ENCODE results near the gene LIPI.
"Not testable (repeated sequence)": the region's sequence is repeated elsewhere in the genome, so short reads cannot be mapped to it uniquely, and the experiment has no call there.

Gene LIPI

DNA sequence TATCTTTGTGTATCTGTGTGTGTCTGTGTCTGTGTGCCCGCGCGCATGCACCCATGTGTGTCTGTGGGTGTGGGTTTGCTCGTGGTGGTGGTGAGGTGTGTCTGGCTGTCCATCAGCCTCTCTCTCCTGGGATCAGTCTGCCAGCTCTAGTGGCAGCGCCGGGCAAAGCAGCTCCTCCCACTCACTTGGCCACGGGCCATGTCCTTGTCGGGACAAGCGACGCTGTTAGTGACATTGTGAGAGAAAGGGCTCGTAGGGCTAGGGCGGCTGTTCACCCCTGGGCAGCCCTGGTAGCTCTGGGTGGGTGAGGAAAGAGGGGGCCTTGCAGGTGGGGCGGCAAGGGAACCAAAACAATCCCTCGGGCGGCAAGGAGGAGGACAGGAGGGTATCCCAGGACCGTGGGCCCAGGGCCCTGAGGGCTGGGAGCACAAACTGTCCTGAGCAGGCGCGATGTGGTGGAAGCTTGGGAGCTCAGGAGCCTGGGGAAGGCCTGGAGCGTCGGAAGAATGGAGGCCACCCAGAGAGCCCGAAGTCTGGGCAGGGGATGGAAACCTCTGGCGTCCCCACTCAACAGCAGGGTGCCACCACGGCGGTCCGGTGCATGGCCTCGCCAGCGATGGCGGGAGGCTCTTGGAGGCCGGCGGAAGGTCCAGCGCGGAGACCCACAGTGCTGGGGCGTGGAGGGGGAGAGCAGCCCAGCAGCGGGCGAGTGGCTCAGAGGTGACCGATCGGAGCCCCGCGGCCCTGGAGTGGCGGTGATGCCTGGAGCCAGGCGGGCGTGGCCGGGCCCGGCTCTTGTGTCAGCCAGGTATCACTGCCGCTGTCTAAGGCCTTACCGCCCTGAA, 140.5 kb downstream of the LIPI start:
- H3K36me3 ChIP-seq (replicated peaks in 1 of 2; ENCODE audit: control insufficient read depth in 2 of 2, insufficient read depth in 2 of 2, low read length in 2 of 2) = peaks cover 9 to 36% of the 10 kb centered on the region in 2 donors
- no peak for DNase-seq (ENCODE audit: low spot score)
- peaks cover 9% of the 10 kb centered on the region for H3K79me1 ChIP-seq (ENCODE audit: low read depth, low read length)
- peak overlapping the region; percentile 3 for H3K18ac ChIP-seq (ENCODE audit: low read length)
- H3K4ac ChIP-seq (ENCODE audit: low read length) = peak overlapping the region; percentile 3
- no peak overlapping the region for H3K14ac ChIP-seq (ENCODE audit: low read length)
- no peak overlapping the region for H3K23ac ChIP-seq (ENCODE audit: low read depth, low read length, poor library complexity)
- H2AFZ ChIP-seq (ENCODE audit: low read length) = no peak overlapping the region
- H2BK120ac ChIP-seq (ENCODE audit: low read depth, low read length) = no peak overlapping the region
- peaks cover 6 to 8% of the 10 kb centered on the region in 2 donors for H3K9me3 ChIP-seq (replicated peaks in 1 of 2; ENCODE audit: control insufficient read depth in 2 of 2, insufficient read depth in 1 of 2, low read depth in 1 of 2, low read length in 2 of 2)
- no peak overlapping the region for H4K91ac ChIP-seq (ENCODE audit: low read depth, low read length, poor library complexity)
- H3K4me2 ChIP-seq (ENCODE audit: insufficient read depth, low read length, poor library complexity, severe bottlenecking) = no peak overlapping the region
- H2BK15ac ChIP-seq (ENCODE audit: low read length) = no peak overlapping the region
- no peak overlapping the region for H3K4me3 ChIP-seq (ENCODE audit: low read length in 2 of 2)
- H3K4me1 ChIP-seq (ENCODE audit: control insufficient read depth in 2 of 2, insufficient read depth in 1 of 2, low read depth in 1 of 2, low read length in 2 of 2) = no peaks in the 10 kb centered on the region
- H2AK5ac ChIP-seq (ENCODE audit: low read depth, low read length) = peak overlapping the region; percentile 37
- H3K27me3 ChIP-seq (ENCODE audit: control insufficient read depth in 3 of 3, insufficient read depth in 3 of 3, low read depth in 1 of 3, low read length in 3 of 3) = no peaks in the 10 kb centered on the region
- no peak overlapping the region for H3K27ac ChIP-seq (replicated peaks; ENCODE audit: low read length)
- H4K8ac ChIP-seq (ENCODE audit: low read depth, low read length) = no peak overlapping the region
- no peak overlapping the region for H3K9ac ChIP-seq (ENCODE audit: low read depth, low read length, poor library complexity)
- no peak overlapping the region for H2BK5ac ChIP-seq (ENCODE audit: low read length)
- no CpG with 5 or more reads among the region's 46 CpGs for WGBS, 2 donors (ENCODE audit: extremely low coverage in 2 of 2, insufficient read length in 2 of 2, insufficient replicate concordance in 1 of 2)
- H2BK12ac ChIP-seq (ENCODE audit: low read length) = no peak overlapping the region

DNA sequence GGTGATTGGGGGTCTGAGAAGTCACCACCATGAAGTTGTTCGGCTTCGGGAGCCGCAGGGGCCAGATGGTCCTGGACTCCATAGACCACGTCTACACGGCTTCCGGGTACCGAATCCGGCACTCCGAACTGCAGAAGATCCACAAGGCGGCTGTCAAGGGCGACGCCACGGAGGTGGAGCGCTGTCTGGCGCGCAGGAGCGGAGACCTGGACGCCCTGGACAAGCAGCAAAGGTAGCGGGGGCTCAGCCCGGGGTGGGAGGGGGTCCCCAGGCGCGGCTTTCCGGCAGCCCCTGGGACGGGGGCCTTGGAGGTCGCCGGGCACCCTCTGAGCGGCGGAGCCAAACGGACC, 146.5 kb downstream of the LIPI start:
- H2BK15ac ChIP-seq (ENCODE audit: low read length) = no peak overlapping the region
- peaks cover 0 to 3% of the 10 kb centered on the region in 2 donors for H3K36me3 ChIP-seq (replicated peaks in 1 of 2; ENCODE audit: control insufficient read depth in 2 of 2, insufficient read depth in 2 of 2, low read length in 2 of 2)
- no peak overlapping the region for H2AK5ac ChIP-seq (ENCODE audit: low read depth, low read length)
- no peak overlapping the region for H4K8ac ChIP-seq (ENCODE audit: low read depth, low read length)
- no peak for DNase-seq (ENCODE audit: low spot score)
- no peaks in the 10 kb centered on the region for H3K27me3 ChIP-seq (ENCODE audit: control insufficient read depth in 3 of 3, insufficient read depth in 3 of 3, low read depth in 1 of 3, low read length in 3 of 3)
- H3K27ac ChIP-seq (replicated peaks; ENCODE audit: low read length) = no peak overlapping the region
- no peak overlapping the region for H3K4me2 ChIP-seq (ENCODE audit: insufficient read depth, low read length, poor library complexity, severe bottlenecking)
- no peak overlapping the region for H3K4me3 ChIP-seq (ENCODE audit: low read length in 2 of 2)
- no peak overlapping the region for H3K23ac ChIP-seq (ENCODE audit: low read depth, low read length, poor library complexity)
- no peak overlapping the region for H3K9ac ChIP-seq (ENCODE audit: low read depth, low read length, poor library complexity)
- H3K9me3 ChIP-seq (replicated peaks in 1 of 2; ENCODE audit: control insufficient read depth in 2 of 2, insufficient read depth in 1 of 2, low read depth in 1 of 2, low read length in 2 of 2) = no peaks in the 10 kb centered on the region
- H3K79me1 ChIP-seq (ENCODE audit: low read depth, low read length) = peaks cover under 1% of the 10 kb centered on the region
- H3K14ac ChIP-seq (ENCODE audit: low read length) = peak overlapping the region; percentile 8
- H2BK12ac ChIP-seq (ENCODE audit: low read length) = no peak overlapping the region
- no peak overlapping the region for H3K18ac ChIP-seq (ENCODE audit: low read length)
- H4K91ac ChIP-seq (ENCODE audit: low read depth, low read length, poor library complexity) = no peak overlapping the region
- no peak overlapping the region for H3K4ac ChIP-seq (ENCODE audit: low read length)
- H3K4me1 ChIP-seq (ENCODE audit: control insufficient read depth in 2 of 2, insufficient read depth in 1 of 2, low read depth in 1 of 2, low read length in 2 of 2) = no peaks in the 10 kb centered on the region
- no peak overlapping the region for H2AFZ ChIP-seq (ENCODE audit: low read length)
- no peak overlapping the region for H2BK5ac ChIP-seq (ENCODE audit: low read length)
- WGBS, 2 donors (ENCODE audit: extremely low coverage in 2 of 2, insufficient read length in 2 of 2, insufficient replicate concordance in 1 of 2) = no CpG with 5 or more reads among the region's 29 CpGs
- H2BK120ac ChIP-seq (ENCODE audit: low read depth, low read length) = no peak overlapping the region

DNA sequence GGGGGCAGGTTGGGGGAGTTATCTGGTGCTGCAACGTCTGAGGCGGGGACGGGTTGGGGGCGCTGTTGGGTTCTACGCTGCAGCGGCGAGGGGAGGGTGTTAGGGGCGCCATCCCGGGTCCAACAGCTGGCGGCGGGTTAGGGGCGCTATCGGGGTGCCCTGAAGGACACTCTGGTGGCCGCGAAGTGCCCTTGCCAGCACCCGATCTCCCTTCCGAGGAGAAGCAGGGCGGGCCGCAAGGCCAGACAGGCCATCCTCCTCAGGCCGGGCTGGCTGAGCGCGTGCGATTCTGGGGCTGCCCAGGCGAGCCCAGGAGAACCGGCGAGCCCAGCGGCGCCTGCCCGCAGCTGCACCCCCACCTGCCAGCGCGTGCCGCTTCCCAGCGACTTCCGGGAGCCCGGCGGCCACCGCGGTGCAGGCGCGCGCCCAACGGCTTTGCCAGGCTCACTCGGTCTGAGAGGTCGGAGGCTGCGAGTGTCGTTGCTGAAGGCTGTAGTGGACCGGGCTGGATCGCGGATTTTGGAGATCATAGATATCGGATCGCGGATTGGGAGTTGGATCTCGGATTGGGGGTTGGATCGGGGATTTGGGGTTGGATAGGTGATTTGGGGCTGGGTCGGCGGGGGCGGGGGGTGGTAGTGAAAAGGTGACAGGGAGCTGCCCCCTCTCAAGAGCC, 147.0 kb downstream of the LIPI start:
- not testable (repeated sequence) for H2AK5ac ChIP-seq (ENCODE audit: low read depth, low read length); H2BK15ac ChIP-seq (ENCODE audit: low read length); DNase-seq (ENCODE audit: low spot score); H3K9me3 ChIP-seq (replicated peaks in 1 of 2; ENCODE audit: control insufficient read depth in 2 of 2, insufficient read depth in 1 of 2, low read depth in 1 of 2, low read length in 2 of 2); H3K4ac ChIP-seq (ENCODE audit: low read length); H2AFZ ChIP-seq (ENCODE audit: low read length); H3K4me1 ChIP-seq (ENCODE audit: control insufficient read depth in 2 of 2, insufficient read depth in 1 of 2, low read depth in 1 of 2, low read length in 2 of 2); H3K4me3 ChIP-seq (ENCODE audit: low read length in 2 of 2); H2BK120ac ChIP-seq (ENCODE audit: low read depth, low read length); H3K23ac ChIP-seq (ENCODE audit: low read depth, low read length, poor library complexity); H2BK12ac ChIP-seq (ENCODE audit: low read length); H3K4me2 ChIP-seq (ENCODE audit: insufficient read depth, low read length, poor library complexity, severe bottlenecking); H3K36me3 ChIP-seq (replicated peaks in 1 of 2; ENCODE audit: control insufficient read depth in 2 of 2, insufficient read depth in 2 of 2, low read length in 2 of 2); H4K91ac ChIP-seq (ENCODE audit: low read depth, low read length, poor library complexity); H3K18ac ChIP-seq (ENCODE audit: low read length); H2BK5ac ChIP-seq (ENCODE audit: low read length); H3K27me3 ChIP-seq (ENCODE audit: control insufficient read depth in 3 of 3, insufficient read depth in 3 of 3, low read depth in 1 of 3, low read length in 3 of 3); H3K27ac ChIP-seq (replicated peaks; ENCODE audit: low read length); H3K79me1 ChIP-seq (ENCODE audit: low read depth, low read length); H4K8ac ChIP-seq (ENCODE audit: low read depth, low read length); H3K9ac ChIP-seq (ENCODE audit: low read depth, low read length, poor library complexity)
- peak overlapping the region; percentile 8 for H3K14ac ChIP-seq (ENCODE audit: low read length)
- 100% methylated on average over 1 of the region's 57 CpGs; no CpG with 5 or more reads in 1 of the 2 donors for WGBS, 2 donors (ENCODE audit: extremely low coverage in 2 of 2, insufficient read length in 2 of 2, insufficient replicate concordance in 1 of 2)

DNA sequence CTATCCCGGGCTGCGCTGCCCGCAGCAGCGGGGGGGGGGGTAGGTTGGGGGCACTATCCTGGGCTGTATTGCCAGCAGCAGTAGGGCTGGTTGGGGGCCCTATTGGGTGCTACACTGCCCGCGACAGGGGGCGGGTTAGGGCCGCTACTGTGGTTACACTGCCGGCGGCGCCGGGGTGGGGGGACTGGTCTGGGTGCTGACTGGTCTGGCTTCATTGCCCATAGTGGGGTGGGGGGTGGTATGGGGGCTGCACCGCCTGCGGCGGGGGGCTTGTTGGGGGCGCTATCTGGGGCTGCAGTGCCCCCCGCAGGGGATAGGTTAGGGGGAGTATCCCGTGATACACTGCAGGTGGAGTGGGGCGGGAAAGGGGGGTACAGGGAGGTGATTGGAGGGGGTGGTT, 148.1 kb downstream of the LIPI start:
- H3K9ac ChIP-seq (ENCODE audit: low read depth, low read length, poor library complexity); H3K14ac ChIP-seq (ENCODE audit: low read length); H4K8ac ChIP-seq (ENCODE audit: low read depth, low read length); DNase-seq (ENCODE audit: low spot score); H3K18ac ChIP-seq (ENCODE audit: low read length); H3K4me1 ChIP-seq (ENCODE audit: control insufficient read depth in 2 of 2, insufficient read depth in 1 of 2, low read depth in 1 of 2, low read length in 2 of 2); H2AFZ ChIP-seq (ENCODE audit: low read length); H3K27ac ChIP-seq (replicated peaks; ENCODE audit: low read length); H3K4me2 ChIP-seq (ENCODE audit: insufficient read depth, low read length, poor library complexity, severe bottlenecking); H3K36me3 ChIP-seq (replicated peaks in 1 of 2; ENCODE audit: control insufficient read depth in 2 of 2, insufficient read depth in 2 of 2, low read length in 2 of 2); H3K27me3 ChIP-seq (ENCODE audit: control insufficient read depth in 3 of 3, insufficient read depth in 3 of 3, low read depth in 1 of 3, low read length in 3 of 3); H3K23ac ChIP-seq (ENCODE audit: low read depth, low read length, poor library complexity); H2BK5ac ChIP-seq (ENCODE audit: low read length); H2BK12ac ChIP-seq (ENCODE audit: low read length); H2AK5ac ChIP-seq (ENCODE audit: low read depth, low read length); H3K79me1 ChIP-seq (ENCODE audit: low read depth, low read length); H2BK15ac ChIP-seq (ENCODE audit: low read length); H3K4ac ChIP-seq (ENCODE audit: low read length); H2BK120ac ChIP-seq (ENCODE audit: low read depth, low read length); H3K4me3 ChIP-seq (ENCODE audit: low read length in 2 of 2); H3K9me3 ChIP-seq (replicated peaks in 1 of 2; ENCODE audit: control insufficient read depth in 2 of 2, insufficient read depth in 1 of 2, low read depth in 1 of 2, low read length in 2 of 2); H4K91ac ChIP-seq (ENCODE audit: low read depth, low read length, poor library complexity): not testable (repeated sequence)
- no CpG with 5 or more reads among the region's 19 CpGs for WGBS, 2 donors (ENCODE audit: extremely low coverage in 2 of 2, insufficient read length in 2 of 2, insufficient replicate concordance in 1 of 2)

Measured in neuronal stem cell (in vitro differentiated cells).